ENCODE data around the gene CD34. TPM values are rescaled to one million over a fixed set of nuclear protein-coding genes. Genes with fewer than 3 reads are reported as not detected.

Gene CD34
- total RNA-seq, 1 donor, result 0.42 TPM

DNA sequence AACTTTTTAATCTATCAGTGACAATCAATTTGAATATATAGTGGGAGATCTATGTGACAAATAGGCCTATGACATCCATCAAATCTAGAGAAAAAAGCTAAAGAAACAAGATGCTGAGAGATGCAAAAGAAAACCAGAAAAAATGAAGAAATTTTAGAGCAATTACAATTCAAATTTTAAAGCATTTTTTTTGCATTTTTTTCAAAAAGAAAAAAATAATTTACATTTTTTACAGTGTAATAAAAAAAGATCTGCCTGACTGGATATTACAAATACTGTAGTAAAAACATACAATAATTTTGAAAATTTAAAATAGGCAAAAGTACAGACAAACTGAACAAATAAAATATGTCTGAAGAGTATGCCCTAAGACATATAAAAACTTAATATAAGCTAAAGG is 14.4 kb downstream of the CD34 start:
- H3K4me1 ChIP-seq (ENCODE audit: insufficient read depth, low read length), result no peaks in the 10 kb centered on the region
- H3K27me3 ChIP-seq (ENCODE audit: insufficient read depth, low read length), result no peaks in the 10 kb centered on the region
- H3K9me3 ChIP-seq (ENCODE audit: low read depth, low read length), result no peaks in the 10 kb centered on the region

DNA sequence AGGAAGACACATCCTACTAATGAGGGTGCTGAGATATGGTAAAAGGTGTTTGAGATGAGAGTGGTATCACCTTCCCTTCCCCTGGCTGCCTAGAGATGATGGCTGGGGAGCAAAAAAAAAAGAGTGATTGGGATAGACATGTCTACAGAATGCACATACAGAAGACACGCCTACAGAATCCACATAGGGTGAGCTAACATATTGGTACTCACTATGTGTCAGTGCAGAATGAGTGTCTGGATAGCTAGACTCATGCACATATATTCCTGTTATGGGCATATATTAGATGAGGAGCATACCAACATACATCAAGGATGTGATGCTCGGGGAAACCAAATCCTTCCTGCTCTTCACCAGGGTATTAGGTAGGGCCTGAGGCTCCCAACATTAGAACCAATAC is 16.2 kb downstream of the CD34 start:
- Histone ChIP-seq H3K4me3 (ENCODE audit: low read length) (no peak overlapping the region), H3K27me3 (ENCODE audit: insufficient read depth, low read length) (no peaks in the 10 kb centered on the region), H3K4me1 (ENCODE audit: insufficient read depth, low read length) (peaks cover 14% of the 10 kb centered on the region), H3K9me3 (ENCODE audit: low read depth, low read length) (no peaks in the 10 kb centered on the region)

More for the DNA sequence above, 14.4 kb downstream of the CD34 start:
- H3K4me3 ChIP-seq (ENCODE audit: low read length), result no peak overlapping the region

DNA sequence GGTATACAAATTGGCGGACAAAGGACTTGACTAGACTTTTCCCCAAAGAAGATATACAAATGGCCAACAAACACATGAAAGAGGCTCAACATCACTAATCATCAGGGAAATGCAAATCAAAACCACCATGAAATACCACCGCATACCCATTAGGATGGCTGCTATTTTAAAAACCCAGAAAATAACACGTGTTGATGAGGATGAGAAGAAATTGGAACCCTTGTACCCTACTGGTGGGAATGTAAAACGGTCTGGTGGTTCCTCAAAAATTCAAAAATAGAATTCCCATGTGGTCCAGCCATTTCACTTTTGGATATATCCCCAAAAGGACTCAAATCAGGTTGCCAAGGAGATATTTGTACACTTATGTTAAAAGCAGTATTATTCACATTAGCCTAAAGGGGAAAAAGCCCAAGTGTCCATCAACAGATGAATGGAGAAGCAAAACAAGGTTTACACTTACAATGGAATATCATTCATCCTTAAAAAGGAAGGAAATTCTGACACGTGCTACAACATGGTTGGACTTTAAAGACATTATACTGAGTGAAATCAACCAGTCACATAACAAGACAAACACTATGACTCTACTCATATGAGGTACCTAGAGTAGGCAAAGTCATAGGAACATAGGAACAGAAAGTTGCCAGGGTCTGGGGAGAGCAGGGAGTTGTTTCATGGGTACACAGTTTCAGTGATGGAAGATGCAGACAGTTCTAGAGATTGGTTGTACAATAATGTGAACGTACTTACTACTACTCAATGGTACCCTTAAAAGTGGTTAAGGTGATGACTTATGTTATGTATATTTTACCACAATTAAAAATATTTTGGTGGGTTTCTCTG is 17.0 kb downstream of the CD34 start:
- no peaks in the 10 kb centered on the region for H3K27me3 ChIP-seq (ENCODE audit: insufficient read depth, low read length)
- peaks cover 20% of the 10 kb centered on the region for H3K4me1 ChIP-seq (ENCODE audit: insufficient read depth, low read length)
- H3K4me3 ChIP-seq (ENCODE audit: low read length), result no peak overlapping the region
- no peaks in the 10 kb centered on the region for H3K9me3 ChIP-seq (ENCODE audit: low read depth, low read length)

DNA sequence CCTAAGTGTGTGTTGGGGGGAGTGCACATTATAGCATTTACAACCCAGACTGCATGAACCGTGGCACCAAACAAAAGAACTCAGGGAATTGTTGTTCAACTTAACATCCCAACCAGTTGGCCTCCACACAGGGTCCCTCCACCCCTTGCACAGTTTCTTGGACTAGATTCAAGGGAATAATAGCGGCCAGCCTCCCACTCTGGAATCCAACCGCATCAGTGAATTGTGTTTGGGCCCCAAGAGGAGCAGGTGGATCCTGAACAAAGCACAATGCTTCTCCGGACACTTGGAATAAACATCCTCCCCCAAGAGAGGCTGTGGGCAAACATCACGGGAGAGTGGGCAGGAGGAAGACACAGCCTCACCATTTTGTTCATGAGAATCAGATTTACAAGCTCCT is 18.2 kb downstream of the CD34 start:
- Histone ChIP-seq H3K9me3 (ENCODE audit: low read depth, low read length) (no peaks in the 10 kb centered on the region), H3K27me3 (ENCODE audit: insufficient read depth, low read length) (no peaks in the 10 kb centered on the region), H3K4me3 (ENCODE audit: low read length) (no peak overlapping the region), H3K4me1 (ENCODE audit: insufficient read depth, low read length) (peaks cover 20% of the 10 kb centered on the region)

GRCh38 chr1:207891148-207891547 is 19.8 kb downstream of the CD34 start:
- Histone ChIP-seq H3K4me1 (ENCODE audit: insufficient read depth, low read length) (peaks cover 22% of the 10 kb centered on the region), H3K4me3 (ENCODE audit: low read length) (no peak overlapping the region)

DNA sequence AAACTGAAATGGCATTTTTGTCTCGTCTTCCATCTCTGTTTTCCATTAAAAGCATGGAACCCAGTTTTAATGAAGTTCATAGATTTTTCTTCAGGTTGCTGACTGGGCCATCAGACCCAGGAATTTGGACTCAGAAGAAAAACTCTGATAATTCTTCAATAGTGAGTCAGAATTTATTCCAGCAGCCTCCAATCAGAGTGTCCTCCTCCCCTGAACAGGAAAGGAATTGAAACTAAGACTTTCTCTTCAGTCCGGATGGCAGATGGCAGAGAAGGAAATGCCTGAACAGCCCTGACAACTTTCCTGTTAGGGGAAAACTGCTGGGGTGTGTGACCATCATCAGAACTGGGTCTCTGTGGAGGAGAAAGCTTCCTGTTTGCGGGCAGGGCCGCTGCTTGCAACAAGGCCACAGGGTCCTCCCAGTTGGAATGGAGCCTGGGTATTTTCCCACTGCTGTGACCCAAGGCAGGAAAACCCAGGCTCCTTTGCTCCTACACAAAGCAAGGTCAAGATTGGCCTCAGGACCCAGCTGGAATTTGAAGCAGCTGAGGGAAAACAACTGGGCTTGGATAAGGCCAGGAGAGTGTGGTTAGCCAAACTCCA is 20.7 kb downstream of the CD34 start:
- Histone ChIP-seq H3K4me3 (ENCODE audit: low read length) (no peak overlapping the region), H3K4me1 (ENCODE audit: insufficient read depth, low read length) (peaks cover 24% of the 10 kb centered on the region), H3K9me3 (ENCODE audit: low read depth, low read length) (no peaks in the 10 kb centered on the region), H3K27me3 (ENCODE audit: insufficient read depth, low read length) (no peaks in the 10 kb centered on the region)

More at GRCh38 chr1:207891148-207891547, 19.8 kb downstream of the CD34 start:
- Histone ChIP-seq H3K9me3 (ENCODE audit: low read depth, low read length) (no peaks in the 10 kb centered on the region), H3K27me3 (ENCODE audit: insufficient read depth, low read length) (no peaks in the 10 kb centered on the region)

DNA sequence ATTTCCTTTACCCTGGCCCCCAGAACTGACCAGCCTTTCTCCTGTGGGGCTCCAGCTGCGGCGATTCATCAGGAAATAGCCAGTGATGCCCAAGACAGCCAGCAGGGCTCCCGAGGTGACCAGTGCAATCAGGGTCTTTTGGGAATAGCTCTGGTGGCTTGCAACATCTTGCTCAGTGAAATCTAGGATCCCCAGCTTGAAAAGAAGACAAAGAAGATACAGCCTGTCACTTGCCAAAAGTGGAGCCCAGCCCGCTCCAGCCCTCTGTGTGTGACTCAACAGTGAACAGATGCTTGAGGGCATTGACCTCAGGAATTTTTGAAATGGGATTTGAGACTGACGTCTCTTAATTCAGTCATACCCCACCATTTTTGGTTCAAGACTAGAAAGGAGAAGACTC is 22.3 kb downstream of the CD34 start:
- Histone ChIP-seq H3K4me3 (ENCODE audit: low read length) (no peak overlapping the region), H3K4me1 (ENCODE audit: insufficient read depth, low read length) (peaks cover 36% of the 10 kb centered on the region), H3K9me3 (ENCODE audit: low read depth, low read length) (no peaks in the 10 kb centered on the region), H3K27me3 (ENCODE audit: insufficient read depth, low read length) (no peaks in the 10 kb centered on the region)

DNA sequence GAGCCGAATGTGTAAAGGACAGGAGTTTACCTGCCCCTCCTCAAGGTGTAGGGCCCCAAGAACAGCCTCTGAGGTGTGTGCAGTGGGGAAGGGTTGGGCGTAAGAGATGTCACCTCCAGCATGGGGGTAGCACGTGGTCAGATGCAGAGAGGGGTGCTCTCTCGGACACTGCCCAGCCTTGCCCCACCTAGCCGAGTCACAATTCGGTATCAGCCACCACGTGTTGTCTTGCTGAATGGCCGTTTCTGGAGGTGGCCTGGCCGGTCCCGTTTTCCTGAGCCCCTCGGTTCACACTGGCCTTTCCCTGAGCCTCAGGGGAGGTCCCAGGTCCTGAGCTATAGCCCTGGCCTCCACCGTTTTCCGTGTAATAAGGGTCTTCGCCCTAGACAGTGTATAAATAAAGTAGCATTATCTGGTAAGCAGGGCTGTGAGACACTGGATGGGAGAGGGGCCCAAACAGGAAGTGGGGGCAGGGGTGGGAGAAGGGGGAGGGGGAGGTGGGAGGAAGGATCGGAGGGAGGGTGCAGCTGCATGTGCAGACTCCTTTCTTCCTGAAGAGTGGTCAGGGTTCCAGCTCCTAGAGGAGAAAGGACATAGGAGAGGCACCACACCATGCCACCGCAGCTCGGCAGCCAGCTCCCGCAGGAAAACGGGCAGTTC is 23.3 kb downstream of the CD34 start:
- Histone ChIP-seq H3K27me3 (ENCODE audit: insufficient read depth, low read length) (no peaks in the 10 kb centered on the region), H3K9me3 (ENCODE audit: low read depth, low read length) (no peaks in the 10 kb centered on the region), H3K4me3 (ENCODE audit: low read length) (no peak overlapping the region), H3K4me1 (ENCODE audit: insufficient read depth, low read length) (peaks cover 38% of the 10 kb centered on the region)

DNA sequence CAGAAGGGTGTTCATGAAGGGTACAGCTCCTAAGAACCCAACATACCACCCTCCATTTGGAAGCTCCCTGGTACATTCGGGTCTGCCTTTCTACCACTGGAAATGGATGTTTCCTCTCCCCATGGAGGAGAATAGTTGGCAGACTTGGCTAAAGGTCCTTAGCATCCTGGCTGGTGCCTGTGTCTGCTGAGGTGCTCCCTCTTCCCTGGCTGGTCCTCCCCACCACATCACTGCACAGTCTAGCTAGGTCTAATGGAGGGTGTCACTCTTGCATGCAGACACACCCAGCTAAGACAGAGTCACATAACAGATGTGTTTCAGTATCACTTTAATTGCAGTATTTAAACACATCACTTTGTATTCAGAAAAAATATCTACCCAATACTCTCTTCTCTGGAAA is 24.7 kb downstream of the CD34 start:
- Histone ChIP-seq H3K27me3 (ENCODE audit: insufficient read depth, low read length) (no peaks in the 10 kb centered on the region), H3K4me1 (ENCODE audit: insufficient read depth, low read length) (peaks cover 45% of the 10 kb centered on the region), H3K4me3 (ENCODE audit: low read length) (no peak overlapping the region), H3K9me3 (ENCODE audit: low read depth, low read length) (no peaks in the 10 kb centered on the region)

GRCh38 chr1:207885129-207886032 is 25.5 kb downstream of the CD34 start:
- Histone ChIP-seq H3K9me3 (ENCODE audit: low read depth, low read length) (no peaks in the 10 kb centered on the region), H3K4me3 (ENCODE audit: low read length) (no peak overlapping the region), H3K27me3 (ENCODE audit: insufficient read depth, low read length) (no peaks in the 10 kb centered on the region), H3K4me1 (ENCODE audit: insufficient read depth, low read length) (peaks cover 37% of the 10 kb centered on the region)

DNA sequence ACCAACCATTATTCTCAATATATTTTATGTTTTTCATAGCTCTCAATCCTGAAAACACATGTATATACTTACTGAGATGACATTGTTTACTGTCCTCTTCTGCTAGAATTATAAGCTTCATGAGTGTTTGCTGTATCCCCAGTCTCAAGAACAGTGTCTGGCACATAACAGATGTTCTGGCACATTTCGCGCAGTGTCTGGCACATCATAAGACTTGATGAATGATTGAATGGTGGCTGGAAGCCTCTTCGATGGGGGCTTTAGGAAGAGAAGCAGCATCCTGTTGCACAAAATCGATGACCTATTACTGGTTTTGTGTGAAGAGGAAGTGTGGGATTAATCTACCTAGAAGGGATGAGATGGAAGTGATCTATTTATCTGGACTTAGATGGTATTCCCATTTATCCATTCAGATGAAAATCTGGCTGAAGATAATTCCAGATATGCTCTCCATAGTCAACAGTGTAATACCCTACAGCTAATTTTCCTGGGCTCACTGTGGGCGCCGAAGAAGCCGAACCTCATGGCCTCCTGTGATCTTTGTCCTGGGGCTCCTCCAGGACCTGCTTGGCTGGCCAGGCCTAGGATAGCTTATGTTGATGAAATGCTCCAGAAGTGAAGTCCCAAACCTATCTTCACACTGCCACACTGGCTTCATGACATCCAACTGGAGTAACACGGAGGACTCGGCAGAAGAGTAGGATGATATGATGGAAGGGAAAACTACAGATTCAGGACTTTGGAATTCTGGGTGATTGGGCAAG is 26.5 kb downstream of the CD34 start:
- H3K27me3 ChIP-seq (ENCODE audit: insufficient read depth, low read length), result no peaks in the 10 kb centered on the region
- H3K4me3 ChIP-seq (ENCODE audit: low read length), result no peak overlapping the region
- peaks cover 28% of the 10 kb centered on the region for H3K4me1 ChIP-seq (ENCODE audit: insufficient read depth, low read length)
- no peaks in the 10 kb centered on the region for H3K9me3 ChIP-seq (ENCODE audit: low read depth, low read length)

DNA sequence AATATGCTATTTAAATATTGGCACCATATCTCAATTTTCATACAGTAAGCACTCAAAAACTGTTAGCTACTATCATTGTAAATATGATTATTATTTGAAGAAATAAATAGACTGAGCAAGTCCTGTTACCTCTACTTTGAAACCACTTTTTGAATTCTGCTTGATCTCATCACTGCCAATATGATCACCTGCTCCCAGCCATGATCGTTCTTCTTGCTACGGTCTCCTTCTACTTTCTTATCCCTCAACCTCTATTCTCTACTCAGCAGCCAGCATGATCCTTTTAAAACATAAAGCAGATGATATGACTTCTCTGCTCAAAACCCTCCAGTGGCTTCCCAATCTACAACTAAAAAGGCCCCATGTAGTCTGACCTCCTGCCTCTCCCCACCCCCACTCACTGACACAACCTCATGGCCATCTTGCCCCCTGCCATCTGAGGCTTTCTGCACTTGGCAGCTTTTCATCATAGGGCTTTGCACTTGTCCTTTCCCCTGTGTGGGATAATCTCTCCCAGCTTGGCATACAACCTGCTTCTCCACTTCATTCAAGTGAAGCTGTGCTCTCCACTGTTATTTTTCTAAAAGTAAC is 27.2 kb downstream of the CD34 start:
- H3K4me1 ChIP-seq (ENCODE audit: insufficient read depth, low read length), result peaks cover 25% of the 10 kb centered on the region
- no peak overlapping the region for H3K4me3 ChIP-seq (ENCODE audit: low read length)
- H3K27me3 ChIP-seq (ENCODE audit: insufficient read depth, low read length), result no peaks in the 10 kb centered on the region
- H3K9me3 ChIP-seq (ENCODE audit: low read depth, low read length), result no peaks in the 10 kb centered on the region

- H3K27me3 ChIP-seq (ENCODE audit: insufficient read depth, low read length), result no peaks in the 10 kb centered on the region
- no peaks in the 10 kb centered on the region for H3K9me3 ChIP-seq (ENCODE audit: low read depth, low read length)
- H3K4me3 ChIP-seq (ENCODE audit: low read length), result no peak overlapping the region
- peaks cover 25% of the 10 kb centered on the region for H3K4me1 ChIP-seq (ENCODE audit: insufficient read depth, low read length)
Measured at GRCh38 chr1:207883104-207883651, 27.7 kb downstream of the CD34 start.

Data from mononuclear cell (primary cell).